CD4-positive, alpha-beta T cell (primary cell): ENCODE results near the gene SUFU. TPM values are rescaled to one million over a fixed set of nuclear protein-coding genes. Genes with fewer than 3 reads are reported as not detected.

Experiments used
- ATAC-seq: fragments of 200-7000 bp; cut with Tn5 transposase; one replicate; pipeline ENCODE4 v1.10.0; 2022; ENCODE audit warnings: mild to moderate bottlenecking; ENCODE audit not compliant: poor library complexity
- CTCF ChIA-PET: fragments of 350-600 bp; sonication (Branson Sonifier 250); formaldehyde crosslinking; loops from one replicate; lab custom pipeline; 2021; ENCODE audit warnings: antibody characterized with exemption, inconsistent platforms; lab: Charles Lee
- POLR2A ChIA-PET: fragments of 350-600 bp; sonication (Branson Sonifier 250); formaldehyde crosslinking; loops from one replicate; lab custom pipeline; 2021; ENCODE audit warnings: antibody characterized with exemption, inconsistent platforms; lab: Charles Lee
- DNase-seq, 14 experiments: peaks; one replicate each; pipeline ENCODE4 v3.0.0-alpha.2; 2013 to 2020; ENCODE audit warnings: mixed read lengths in 2 of 14
- H3K27ac ChIP-seq, 2 donors: one replicate each; pipeline versions ENCODE4 v1.5.1 to v1.7.0; 2013; ENCODE audit warnings: low read length in 2 of 2, low read depth in 1 of 2, mild to moderate bottlenecking in 1 of 2
- H3K27me3 ChIP-seq, 2 experiments: 1 replicate in 1 of 2; 2 replicates in 1 of 2; pipeline versions ENCODE4 v1.6.1 to v1.7.0; 2013; ENCODE audit warnings: low read length in 2 of 2, control low read depth in 1 of 2, mild to moderate bottlenecking in 1 of 2, moderate library complexity in 1 of 2; ENCODE audit not compliant: insufficient read depth in 2 of 2, control insufficient read depth in 1 of 2
- H3K36me3 ChIP-seq: one replicate; pipeline ENCODE4 v1.6.1; 2013; ENCODE audit warnings: low read length, control low read depth; ENCODE audit not compliant: insufficient read depth
- H3K4me1 ChIP-seq: one replicate; pipeline ENCODE4 v1.6.1; 2013; ENCODE audit warnings: low read length, control low read depth; ENCODE audit not compliant: insufficient read depth
- H3K4me3 ChIP-seq: one replicate; pipeline ENCODE4 v1.5.1; 2013; ENCODE audit warnings: mild to moderate bottlenecking, low read length, moderate library complexity
- H3K9me3 ChIP-seq, 2 experiments: 1 replicate in 1 of 2; 2 replicates in 1 of 2; pipeline versions ENCODE4 v1.6.1 to v1.7.0; 2013; ENCODE audit warnings: low read length in 2 of 2, mild to moderate bottlenecking in 2 of 2, control low read depth in 1 of 2, moderate library complexity in 1 of 2; ENCODE audit not compliant: control insufficient read depth in 1 of 2, insufficient read depth in 1 of 2
- H3K27ac Mint-ChIP-seq: one replicate; pipeline ENCODE4 v1.8.0; 2020; ENCODE audit warnings: mixed read lengths
- H3K27me3 Mint-ChIP-seq: one replicate; pipeline ENCODE4 v1.8.0; 2021; ENCODE audit warnings: mixed read lengths
- H3K36me3 Mint-ChIP-seq: one replicate; pipeline ENCODE4 v1.8.0; 2021; ENCODE audit warnings: low read depth, mixed read lengths
- H3K4me1 Mint-ChIP-seq: one replicate; pipeline ENCODE4 v1.8.0; 2021; ENCODE audit warnings: low read depth, mixed read lengths
- H3K4me3 Mint-ChIP-seq: one replicate; pipeline ENCODE4 v1.8.0; 2020; ENCODE audit warnings: mild to moderate bottlenecking, mixed read lengths
- H3K9me3 Mint-ChIP-seq: one replicate; pipeline ENCODE4 v1.8.0; 2020; ENCODE audit warnings: mixed read lengths
- CTCF ChIP-seq: fragments of 200-600 bp; IDR thresholded peaks from one replicate; pipeline ENCODE4 v1.8.0; 2022; ENCODE audit warnings: antibody characterized with exemption, mild to moderate bottlenecking
- intact Hi-C, 2 experiments: fragments of 100-400 bp; cut with DNase I in 1 of 2; cut with micrococcal nuclease in 1 of 2; formaldehyde crosslinking; loops; one replicate each; pipeline versions ENCODE4 v1.15.1 to v1.9.0; 2023 to 2025; cut with DNase I, micrococcal nuclease
- total RNA-seq, 174 experiments: library from RNA in 2 of 174; stranded (reverse) in 2 of 174; gene quantifications; one replicate each; pipeline ENCODE4 v1.2.3 and lab custom pipeline; 2021 to 2026

SUFU gene
- total RNA-seq, 2 experiments from 2014 or later, result 6.7 to 7.3 TPM

DNA sequence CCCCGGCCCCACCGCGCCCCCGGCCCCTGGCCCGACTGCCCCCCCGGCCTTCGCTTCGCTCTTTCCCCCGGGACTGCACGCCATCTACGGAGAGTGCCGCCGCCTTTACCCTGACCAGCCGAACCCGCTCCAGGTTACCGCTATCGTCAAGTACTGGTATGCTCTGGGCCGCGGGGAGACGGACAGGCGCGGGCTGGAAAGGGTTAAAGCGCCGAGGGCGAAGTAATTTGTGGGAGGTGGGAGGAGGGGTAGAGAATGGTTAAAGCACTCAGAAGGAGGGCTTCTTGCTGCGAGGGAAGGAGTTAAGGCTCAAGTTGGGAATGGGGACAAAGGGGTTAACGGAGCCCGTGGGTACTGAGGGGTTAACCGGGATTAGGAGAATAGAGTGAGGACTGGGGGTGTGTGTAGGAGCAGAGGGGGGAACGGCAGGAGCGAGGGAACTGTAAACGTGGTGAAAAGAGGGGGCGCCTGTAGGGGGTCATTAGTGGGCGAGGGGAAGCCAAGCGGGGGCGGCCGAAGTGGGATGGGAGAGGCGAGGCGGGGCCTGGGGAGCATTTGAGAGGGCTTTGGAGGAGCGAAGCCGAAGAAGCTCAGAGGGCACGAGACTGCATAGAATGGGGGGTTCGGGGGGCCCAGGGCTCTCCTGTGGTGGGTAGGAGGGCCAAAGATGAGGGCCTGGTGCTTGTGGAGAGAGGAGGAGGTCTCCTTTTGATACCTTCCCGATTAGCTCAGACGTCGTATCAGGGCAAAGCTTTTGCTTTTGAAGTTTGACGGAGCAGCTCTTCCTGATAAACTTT, 605 bp downstream of the SUFU start:
- peak overlapping the region; percentile 63 to 66 for H3K27ac ChIP-seq
- DNase-seq, result peak in 10 of 14 experiments; percentile 4 to 64 (median 24)
- H3K4me1 ChIP-seq, result peaks cover 44% of the 10 kb centered on the region
- intact Hi-C loops, result loop anchor here (2.0 to 10.0 kb wide), 10 partner anchors 52 to 688 kb away; partner anchors contain the start of genes BORCS7 (in 1 of the 2), C10orf95 (in 1 of the 2), CUEDC2 (in 1 of the 2) and FBXL15 (in 1 of the 2)
- TF ChIP-seq CTCF, result no peak
- Mint-ChIP-seq H3K27me3 (no peaks in the 10 kb centered on the region), H3K4me1 (peaks cover 41% of the 10 kb centered on the region), H3K27ac (no peak overlapping the region), H3K4me3 (no peak overlapping the region), H3K9me3 (no peaks in the 10 kb centered on the region), H3K36me3 (peaks cover 21% of the 10 kb centered on the region)
- ATAC-seq, result no peak
- H3K9me3 ChIP-seq, result no peaks in the 10 kb centered on the region
- no peaks in the 10 kb centered on the region for H3K27me3 ChIP-seq
- POLR2A ChIA-PET, result interaction anchor here (0.7 to 5.1 kb wide), 15 partner anchors 16 to 259 kb away, joined by 3 to 28 read pairs (median 9); partner anchors contain the start of genes C10orf95, CUEDC2, FBXL15 and GBF1
- CTCF ChIA-PET, result interaction anchor here (0.6 to 2.2 kb wide), 12 partner anchors 25 to 379 kb away, joined by 3 to 9 read pairs (median 4); partner anchors contain the start of genes CUEDC2 and FBXL15
- H3K4me3 ChIP-seq, result peak overlapping the region; percentile 96
- peaks cover 14% of the 10 kb centered on the region for H3K36me3 ChIP-seq

DNA sequence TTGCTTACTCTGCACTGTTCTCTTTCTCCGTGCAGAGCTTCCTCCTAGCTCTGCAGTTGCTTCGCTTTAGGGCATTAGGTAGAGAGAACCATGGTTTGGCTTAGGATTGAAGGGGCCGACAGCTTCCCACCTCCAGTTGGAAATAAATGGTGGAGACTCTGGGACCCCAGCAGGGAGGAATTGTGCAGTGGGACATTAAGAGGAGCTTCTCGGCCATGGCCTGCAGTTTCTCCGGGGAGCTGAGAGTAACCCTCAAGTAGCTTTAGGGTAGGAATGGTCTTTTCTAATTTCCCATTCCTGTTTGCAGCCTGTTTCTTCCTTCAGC, 1.2 kb downstream of the SUFU start:
- H3K4me1 Mint-ChIP-seq, result peaks cover 40% of the 10 kb centered on the region
- Histone ChIP-seq H3K9me3 (no peaks in the 10 kb centered on the region), H3K36me3 (peaks cover 19% of the 10 kb centered on the region), H3K27me3 (no peaks in the 10 kb centered on the region), H3K27ac (peak overlapping the region in 1 of 2 donors; percentile 66), H3K4me1 (peaks cover 43% of the 10 kb centered on the region), H3K4me3 (peak overlapping the region; percentile 96)
- intact Hi-C loops, result loop anchor here (1.0 to 10.0 kb wide), 11 partner anchors 53 to 687 kb away; partner anchors contain the start of genes BORCS7 (in 1 of the 2), C10orf95 (in 1 of the 2), CUEDC2 (in 1 of the 2) and FBXL15 (in 1 of the 2)
- ChIA-PET POLR2A (interaction anchor here (0.7 to 5.1 kb wide), 13 partner anchors 15 to 239 kb away, joined by 3 to 28 read pairs (median 9); partner anchors contain the start of genes C10orf95, CUEDC2, FBXL15 and NFKB2), CTCF (interaction anchor here (0.9 to 2.2 kb wide), 6 partner anchors 26 to 335 kb away, joined by 3 to 5 read pairs (median 4); partner anchors contain the start of gene TRIM8)
- no peak for ATAC-seq
- peaks cover 27% of the 10 kb centered on the region for H3K36me3 Mint-ChIP-seq
- no peaks in the 10 kb centered on the region for H3K27me3 Mint-ChIP-seq
- TF ChIP-seq CTCF, result no peak
- no peaks in the 10 kb centered on the region for H3K9me3 Mint-ChIP-seq
- DNase-seq, result no peak
- H3K4me3 Mint-ChIP-seq, result no peak overlapping the region
- no peak overlapping the region for H3K27ac Mint-ChIP-seq

- no peaks in the 10 kb centered on the region for H3K27me3 Mint-ChIP-seq
- Histone ChIP-seq H3K4me3 (peak overlapping the region; percentile 96), H3K27ac (no peak overlapping the region), H3K9me3 (no peaks in the 10 kb centered on the region), H3K27me3 (no peaks in the 10 kb centered on the region), H3K36me3 (peaks cover 22% of the 10 kb centered on the region), H3K4me1 (peaks cover 40% of the 10 kb centered on the region)
- no peak overlapping the region for H3K27ac Mint-ChIP-seq
- peaks cover 40% of the 10 kb centered on the region for H3K4me1 Mint-ChIP-seq
- peaks cover 29% of the 10 kb centered on the region for H3K36me3 Mint-ChIP-seq
- TF ChIP-seq CTCF, result no peak
- DNase-seq, result peak in 2 of 14 experiments; percentile 11 to 28
- POLR2A ChIA-PET, result interaction anchor here (0.8 to 5.1 kb wide), 10 partner anchors 15 to 142 kb away, joined by 3 to 28 read pairs (median 12); partner anchors contain the start of genes C10orf95, CUEDC2, FBXL15 and TRIM8
- H3K9me3 Mint-ChIP-seq, result no peaks in the 10 kb centered on the region
- CTCF ChIA-PET, result interaction anchor here (0.9 to 2.2 kb wide), 5 partner anchors 27 to 336 kb away, joined by 3 to 5 read pairs (median 4); partner anchors contain the start of gene TRIM8
- H3K4me3 Mint-ChIP-seq, result peak overlapping the region; percentile 63
- no peak for ATAC-seq
- intact Hi-C loops, result loop anchor here in 1 of 2 experiments (1.0 to 10.0 kb wide), 3 partner anchors 77 to 681 kb away; partner anchors contain the start of gene WBP1L
Observed at GRCh38 chr10:102505462-102506115, 1.8 kb downstream of the SUFU start.
